Colonic mucosa (tissue), 4 donors: ENCODE data around the gene MMD. TPM values are rescaled to one million over a fixed set of nuclear protein-coding genes. Genes with fewer than 3 reads are reported as not detected.
A peak's percentile ranks its signal among the peaks of the same experiment; 100 is the strongest.
"Not testable (repeated sequence)": the region's sequence is repeated elsewhere in the genome, so short reads cannot be mapped to it uniquely, and the experiment has no call there.

Experiments
- DNase-seq: peaks from one replicate; pipeline ENCODE4 v3.0.0-alpha.2; 2020
- H3K27ac ChIP-seq: fragments of 200-600 bp; one replicate; pipeline ENCODE4 v1.8.0; 2021
- H3K27me3 ChIP-seq: fragments of 200-600 bp; one replicate; pipeline ENCODE4 v1.8.0; 2021
- H3K36me3 ChIP-seq: fragments of 200-600 bp; one replicate; pipeline ENCODE4 v1.8.0; 2021
- H3K4me1 ChIP-seq: fragments of 200-600 bp; one replicate; pipeline ENCODE4 v1.8.0; 2021; ENCODE audit warnings: mild to moderate bottlenecking
- H3K4me3 ChIP-seq: fragments of 200-600 bp; one replicate; pipeline ENCODE4 v1.8.0; 2021
- H3K9ac ChIP-seq, 2 donors: one replicate each; pipeline ENCODE4 v1.7.0; 2013; ENCODE audit warnings: control low read depth in 2 of 2, low read depth in 2 of 2, low read length in 2 of 2
- H3K9me3 ChIP-seq: fragments of 200-600 bp; one replicate; pipeline ENCODE4 v1.8.0; 2021
- CTCF ChIP-seq: fragments of 200-600 bp; IDR thresholded peaks from one replicate; pipeline ENCODE4 v1.8.0; 2022; ENCODE audit warnings: antibody characterized with exemption, mild to moderate bottlenecking
- intact Hi-C: fragments of 100-400 bp; cut with DNase I; formaldehyde crosslinking; loops from one replicate; pipeline ENCODE4 v1.14.1; 2022
- total RNA-seq, 2 donors: library from RNA; stranded (reverse); fragmentation: NEBNext Ultra II Directional in 1 of 2; extraction: Animal tissue kit (Norgen Biotek cat#: 25700) in 1 of 2; gene quantifications; one replicate each; pipeline ENCODE4 v1.2.1, GENCODE V29; 2021
- donor health status: healthy.
- donor health status: DM: no; HTN: no; CAD: no.
- donor health status: DM: no; HTN: no; CAD: no.

Gene MMD
- total RNA-seq, 2 donors from 2014 or later = 17.3 to 20.0 TPM

GRCh38 chr17:55395803-55396505, 25.7 kb downstream of the MMD start:
- H3K9ac ChIP-seq = no peak overlapping the region
- peak overlapping the region; percentile 48 for H3K27ac ChIP-seq
- intact Hi-C loops = no loop called here
- H3K36me3 ChIP-seq = no peaks in the 10 kb centered on the region
- no peak for TF ChIP-seq CTCF
- no peak for DNase-seq
- no peak overlapping the region for H3K4me3 ChIP-seq
- H3K9me3 ChIP-seq = no peaks in the 10 kb centered on the region
- H3K4me1 ChIP-seq = no peaks in the 10 kb centered on the region
- no peaks in the 10 kb centered on the region for H3K27me3 ChIP-seq

GRCh38 chr17:55394357-55395021, 27.1 kb downstream of the MMD start:
- no peaks in the 10 kb centered on the region for H3K27me3 ChIP-seq
- no peaks in the 10 kb centered on the region for H3K36me3 ChIP-seq
- no peaks in the 10 kb centered on the region for H3K4me1 ChIP-seq
- no peak overlapping the region for H3K4me3 ChIP-seq
- no peak overlapping the region for H3K9ac ChIP-seq
- intact Hi-C loops = no loop called here
- peak; percentile 26 for DNase-seq
- H3K27ac ChIP-seq = peak overlapping the region; percentile 48
- no peaks in the 10 kb centered on the region for H3K9me3 ChIP-seq
- no peak for TF ChIP-seq CTCF

- Histone ChIP-seq H3K9ac (no peak overlapping the region), H3K36me3 (no peaks in the 10 kb centered on the region), H3K4me1 (no peaks in the 10 kb centered on the region), H3K27ac (no peak overlapping the region), H3K27me3 (no peaks in the 10 kb centered on the region), H3K4me3 (no peak overlapping the region), H3K9me3 (no peaks in the 10 kb centered on the region)
- no peak for TF ChIP-seq CTCF
- intact Hi-C loops = no loop called here
- DNase-seq = no peak
Measured at GRCh38 chr17:55391764-55392467, 29.7 kb downstream of the MMD start.

GRCh38 chr17:55391244-55391757, 30.3 kb downstream of the MMD start:
- no peak overlapping the region for H3K27ac ChIP-seq
- no peaks in the 10 kb centered on the region for H3K4me1 ChIP-seq
- no peaks in the 10 kb centered on the region for H3K27me3 ChIP-seq
- H3K36me3 ChIP-seq = no peaks in the 10 kb centered on the region
- H3K4me3 ChIP-seq = no peak overlapping the region
- DNase-seq = no peak
- H3K9ac ChIP-seq = no peak overlapping the region
- intact Hi-C loops = no loop called here
- no peaks in the 10 kb centered on the region for H3K9me3 ChIP-seq
- TF ChIP-seq CTCF = no peak

GRCh38 chr17:55390364-55390977, 31.2 kb downstream of the MMD start:
- DNase-seq = no peak
- no peaks in the 10 kb centered on the region for H3K36me3 ChIP-seq
- no peak overlapping the region for H3K27ac ChIP-seq
- no peak for TF ChIP-seq CTCF
- no peaks in the 10 kb centered on the region for H3K9me3 ChIP-seq
- intact Hi-C loops = no loop called here
- no peak overlapping the region for H3K4me3 ChIP-seq
- no peaks in the 10 kb centered on the region for H3K4me1 ChIP-seq
- no peak overlapping the region for H3K9ac ChIP-seq
- H3K27me3 ChIP-seq = no peaks in the 10 kb centered on the region

- H3K4me1 ChIP-seq, H3K27me3 ChIP-seq, H3K9me3 ChIP-seq, H3K36me3 ChIP-seq, DNase-seq, intact Hi-C loops, H3K27ac ChIP-seq, H3K9ac ChIP-seq, H3K4me3 ChIP-seq: not testable (repeated sequence)
Measured at GRCh38 chr17:55389715-55390114, 31.9 kb downstream of the MMD start.
